HTR-8/SVneo (cell line): ENCODE results near the gene CNEP1R1.

ENCODE experiments used
- DNase-seq: peaks from one replicate; pipeline ENCODE4 v3.0.0; 2011; ENCODE audit warnings: low spot score, mixed read lengths; ENCODE audit not compliant: insufficient read length
- FAIRE-seq: peaks from 2 replicates; lab custom pipeline; 2011; peaks lifted over from hg19 to GRCh38; lab: Jason Lieb, UNC

Gene CNEP1R1

GRCh38 chr16:50058091-50058771 is 33.2 kb downstream of the CNEP1R1 start:
- no peak for FAIRE-seq
- no peak for DNase-seq

GRCh38 chr16:50059111-50059510 is 34.1 kb downstream of the CNEP1R1 start:
- FAIRE-seq, result no peak

DNA sequence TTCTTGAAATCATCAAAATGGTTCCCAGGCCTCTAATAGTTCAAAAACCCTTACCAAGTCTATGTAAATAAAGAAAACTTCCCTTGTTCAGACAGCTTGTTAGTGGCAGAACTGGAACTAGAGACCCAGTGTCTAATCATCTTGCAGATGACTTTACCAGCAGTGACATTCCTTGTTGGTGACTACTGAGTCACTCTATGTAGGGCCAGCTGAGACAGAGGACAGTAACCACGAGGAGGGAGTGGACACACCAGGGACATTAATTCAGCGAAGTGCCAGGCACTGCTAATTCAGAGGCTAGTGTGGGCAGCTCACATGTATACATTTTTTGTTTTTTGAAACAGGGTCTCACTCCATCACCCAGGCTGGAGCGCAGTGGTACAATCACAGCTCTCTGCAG is 34.6 kb downstream of the CNEP1R1 start:
- DNase-seq (no peak), FAIRE-seq (no peak)

More at GRCh38 chr16:50059111-50059510, 34.1 kb downstream of the CNEP1R1 start:
- no peak for DNase-seq

DNA sequence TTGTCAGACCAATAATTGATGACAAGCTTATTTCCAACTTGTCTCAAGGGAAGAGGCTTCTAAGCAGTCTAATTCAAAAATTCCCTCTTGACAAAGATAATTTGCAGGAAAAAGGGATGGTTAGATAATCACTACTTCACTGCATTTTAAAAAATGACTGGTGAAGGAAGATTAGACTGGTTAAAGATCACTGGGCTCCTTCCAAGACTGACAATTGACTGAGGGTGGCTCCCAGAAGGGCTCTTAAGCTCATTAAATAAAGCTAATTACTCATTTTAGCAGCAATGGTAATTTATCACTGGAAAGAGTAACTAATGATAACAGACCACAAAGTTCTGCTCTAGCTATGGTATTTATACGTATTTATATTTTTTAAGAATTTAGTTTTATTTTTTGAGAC is 36.3 kb downstream of the CNEP1R1 start:
- no peak for DNase-seq
- no peak for FAIRE-seq

- DNase-seq (no peak), FAIRE-seq (no peak)
These were observed 40.2 kb downstream of the CNEP1R1 start for GRCh38 chr16:50065241-50065623.

DNA sequence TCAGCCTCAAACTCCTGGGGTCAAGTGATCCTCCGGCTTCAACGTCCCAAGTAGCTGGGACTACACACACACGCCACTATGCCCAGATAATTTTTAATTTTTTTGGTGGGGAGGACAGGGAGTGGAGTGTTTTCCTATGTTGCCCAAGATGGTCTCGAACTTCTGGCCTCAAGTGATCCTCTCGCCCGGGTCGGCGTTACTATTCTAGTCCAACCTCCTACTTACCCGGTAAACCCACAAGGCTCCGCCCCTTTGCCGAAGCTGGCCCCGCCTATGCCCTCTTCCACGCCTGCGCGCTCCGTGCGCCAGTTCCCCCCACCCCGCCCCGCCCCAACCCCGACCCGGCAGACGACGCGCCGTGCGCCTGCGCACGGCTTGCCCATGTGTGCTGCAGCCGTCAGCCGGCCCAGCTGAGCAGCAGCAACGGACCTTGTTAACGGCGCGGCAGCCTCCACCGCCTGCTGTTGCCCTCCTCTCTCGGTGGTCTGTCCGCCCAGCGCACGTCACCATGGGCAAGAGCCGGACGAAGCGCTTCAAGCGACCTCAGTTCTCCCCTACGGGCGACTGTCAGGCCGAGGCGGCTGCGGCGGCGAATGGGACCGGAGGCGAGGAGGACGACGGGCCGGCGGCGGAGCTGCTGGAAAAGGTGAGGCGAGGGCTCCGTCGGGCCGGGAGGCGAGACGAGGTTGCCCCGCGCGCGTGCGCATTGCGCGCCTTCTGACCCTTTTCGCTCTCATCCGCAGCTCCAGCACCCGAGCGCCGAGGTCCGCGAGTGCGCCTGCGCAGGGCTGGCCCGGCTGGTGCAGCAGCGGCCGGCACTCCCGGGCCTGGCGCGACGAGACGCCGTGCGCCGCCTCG is 40.8 kb downstream of the CNEP1R1 start, which contains the start of gene HEATR3:
HEATR3 (plus strand) TSS at position 347 of the 858 bp plus-strand sequence; CDS start at position 509, 162 bp downstream.
- peak; percentile 91 for DNase-seq
- FAIRE-seq, result peak; percentile 49

- no peak for FAIRE-seq
These were observed 41.7 kb downstream of the CNEP1R1 start for GRCh38 chr16:50066482-50067289.

DNA sequence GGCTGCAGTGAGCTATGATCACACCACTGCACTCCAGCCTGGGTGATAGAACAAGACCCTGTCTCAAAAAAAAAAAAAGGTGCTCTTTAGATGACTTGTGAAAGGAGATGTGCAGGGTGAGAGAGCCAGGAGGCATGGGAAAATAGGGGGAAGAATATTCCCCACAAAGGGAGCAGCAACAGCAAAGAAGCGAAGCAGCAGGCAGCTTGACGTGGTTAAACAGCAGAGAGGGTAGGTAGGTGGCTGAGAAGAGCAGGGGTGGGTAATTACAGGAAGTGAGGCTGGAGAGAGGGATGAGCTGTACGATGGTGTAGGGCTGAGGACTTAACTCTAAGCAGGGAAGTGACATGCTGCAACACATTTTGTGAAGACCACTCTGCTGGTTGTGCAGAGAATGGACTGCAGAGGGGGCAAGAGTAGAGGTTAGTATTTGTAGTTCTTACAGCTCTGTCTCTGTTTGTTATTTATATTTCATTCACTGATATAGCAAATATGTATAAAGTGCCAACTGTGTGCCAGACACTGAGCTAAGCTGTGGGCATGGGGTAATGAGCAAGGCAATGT is 42.3 kb downstream of the CNEP1R1 start:
- peak; percentile 31 for DNase-seq

More at GRCh38 chr16:50066482-50067289, 41.7 kb downstream of the CNEP1R1 start:
- no peak for DNase-seq

DNA sequence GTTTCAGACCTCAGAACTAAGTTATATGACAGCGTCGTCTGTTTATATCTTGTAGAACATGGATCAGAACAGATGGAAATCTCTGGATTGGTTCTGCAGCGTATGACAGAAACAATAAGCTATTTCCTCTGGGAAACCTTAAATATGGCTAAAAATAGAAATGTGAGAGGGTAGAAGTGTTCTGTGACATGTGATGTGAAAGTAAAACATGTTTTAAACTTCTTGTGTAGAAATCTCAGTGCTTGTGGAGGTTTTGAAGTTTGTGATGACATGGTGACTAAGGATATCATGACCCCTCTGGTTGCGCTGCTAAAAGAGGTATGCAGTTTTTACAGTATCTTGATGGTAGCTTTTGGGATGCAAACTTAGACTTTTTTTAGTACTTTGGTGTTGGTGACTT is 43.5 kb downstream of the CNEP1R1 start:
- FAIRE-seq, result no peak
- no peak for DNase-seq

More for the DNA sequence above, 42.3 kb downstream of the CNEP1R1 start:
- no peak for FAIRE-seq

- DNase-seq, result no peak
- no peak for FAIRE-seq
These were observed 44.0 kb downstream of the CNEP1R1 start for GRCh38 chr16:50069060-50069459.

- FAIRE-seq (no peak), DNase-seq (no peak)
These were observed 46.1 kb downstream of the CNEP1R1 start for GRCh38 chr16:50071075-50071671.

- no peak for DNase-seq
- FAIRE-seq, result no peak
These were observed 47.7 kb downstream of the CNEP1R1 start for GRCh38 chr16:50072730-50073129.

DNA sequence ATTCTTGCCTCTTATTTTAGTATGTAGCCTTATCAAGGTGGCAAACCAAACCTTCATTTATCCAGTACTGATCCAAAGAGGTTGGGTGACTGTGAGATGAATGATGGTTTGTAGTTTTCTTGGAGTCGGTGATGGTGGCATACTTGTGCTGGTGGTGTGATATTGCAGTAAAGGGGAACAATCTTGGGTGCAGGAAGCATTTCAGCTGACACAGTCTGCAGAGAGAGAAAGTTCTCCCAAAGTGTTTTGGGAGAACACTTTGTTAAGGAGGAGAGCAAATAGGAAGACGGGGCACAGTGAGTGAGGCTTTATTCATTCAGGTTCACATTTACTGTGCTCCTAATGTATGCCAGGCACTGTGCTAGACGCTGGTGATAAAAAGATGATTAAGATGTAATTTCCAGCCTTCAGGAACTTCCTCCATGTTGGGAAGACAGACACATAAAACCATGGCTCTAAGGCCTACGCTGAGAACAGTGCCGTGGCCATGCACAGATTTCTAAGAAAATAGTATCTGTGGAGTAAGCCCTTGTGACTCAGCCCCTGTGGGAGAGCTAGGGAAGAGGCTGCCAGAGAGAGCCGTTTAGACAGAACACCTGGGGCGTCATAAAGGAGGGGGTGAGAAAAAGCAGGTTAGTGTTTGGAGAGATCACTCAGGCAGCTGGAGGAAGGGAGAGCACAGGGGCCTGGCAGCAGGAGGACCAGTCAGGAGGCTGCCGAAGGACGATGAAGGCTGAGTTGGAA is 54.5 kb downstream of the CNEP1R1 start:
- no peak for DNase-seq
- no peak for FAIRE-seq

DNA sequence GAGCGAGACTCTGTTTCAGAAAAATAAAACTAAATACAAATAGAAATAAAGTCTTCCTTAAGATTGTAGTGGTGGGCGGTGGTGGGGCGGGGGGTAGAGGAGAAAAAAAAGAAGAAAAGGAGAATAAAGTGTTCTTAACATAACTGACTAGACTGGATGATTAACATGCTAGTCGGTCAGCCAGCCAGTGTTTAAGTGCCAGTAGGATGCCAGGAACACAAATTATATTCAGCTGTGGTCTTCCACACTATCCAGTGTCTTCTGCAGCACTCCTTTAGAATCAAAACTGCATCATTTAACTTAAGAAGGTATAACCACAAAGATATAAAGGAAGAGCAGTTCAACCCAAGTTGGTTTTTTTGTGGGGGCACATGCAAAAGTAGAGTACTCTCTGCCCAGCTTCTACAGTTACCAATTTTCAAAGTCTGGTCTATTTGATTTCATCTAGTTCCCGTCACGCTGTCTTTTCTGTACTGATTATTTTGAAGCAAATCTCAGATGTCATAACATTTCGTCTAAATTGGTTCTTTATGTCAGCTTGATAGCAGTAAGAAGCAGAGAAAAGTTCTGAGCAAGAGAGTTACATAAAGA is 56.5 kb downstream of the CNEP1R1 start:
- FAIRE-seq (no peak), DNase-seq (no peak)

- FAIRE-seq, result no peak
- DNase-seq, result no peak
These were observed 59.0 kb downstream of the CNEP1R1 start for GRCh38 chr16:50083996-50084395.

DNA sequence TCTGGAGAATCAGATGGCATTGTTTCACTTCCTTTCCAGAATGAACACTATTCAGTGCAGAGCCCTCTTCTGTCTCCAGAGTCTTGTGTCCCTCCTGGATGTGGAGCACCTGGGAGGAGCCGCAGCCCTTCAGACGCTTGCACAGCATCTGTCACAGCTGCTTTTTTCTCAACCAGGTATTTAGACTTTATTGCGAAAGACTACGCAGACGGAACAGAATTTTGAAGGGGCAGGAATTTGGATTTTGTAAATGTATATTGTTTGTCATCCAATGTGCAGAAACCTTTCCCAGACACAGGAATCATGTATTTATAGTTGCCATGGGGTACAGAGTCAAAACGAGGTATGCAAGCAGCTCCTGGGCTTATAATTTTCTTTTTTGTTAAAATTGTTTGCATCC is 61.2 kb downstream of the CNEP1R1 start:
- DNase-seq (no peak), FAIRE-seq (no peak)
